ENCODE measurements around the gene EPB41L3.
"Not testable (repeated sequence)": the region's sequence is repeated elsewhere in the genome, so short reads cannot be mapped to it uniquely, and the experiment has no call there.

The EPB41L3 gene

GRCh38 chr18:5530629-5531178, 13.1 kb downstream of the EPB41L3 start:
- DNase-seq = no peak

- no peak for DNase-seq
Measured at GRCh38 chr18:5529471-5529870, 14.3 kb downstream of the EPB41L3 start.

GRCh38 chr18:5527603-5528002, 16.2 kb downstream of the EPB41L3 start:
- DNase-seq = no peak

GRCh38 chr18:5524660-5525059, 19.1 kb downstream of the EPB41L3 start:
- no peak for DNase-seq

GRCh38 chr18:5521000-5521399, 22.8 kb downstream of the EPB41L3 start:
- DNase-seq = no peak

GRCh38 chr18:5520464-5520863, 23.3 kb downstream of the EPB41L3 start:
- no peak for DNase-seq

GRCh38 chr18:5519448-5520298, 24.1 kb downstream of the EPB41L3 start:
- DNase-seq = no peak

- no peak for DNase-seq
Measured at GRCh38 chr18:5518899-5519371, 24.9 kb downstream of the EPB41L3 start.

GRCh38 chr18:5518179-5518770, 25.5 kb downstream of the EPB41L3 start:
- no peak for DNase-seq

- no peak for DNase-seq
Measured at GRCh38 chr18:5516841-5517240, 27.0 kb downstream of the EPB41L3 start.

- DNase-seq = no peak
Measured at GRCh38 chr18:5515011-5515784, 28.6 kb downstream of the EPB41L3 start.

- no peak for DNase-seq
Measured at GRCh38 chr18:5513947-5514346, 29.9 kb downstream of the EPB41L3 start.

- no peak for DNase-seq
Measured at GRCh38 chr18:5512176-5512575, 31.6 kb downstream of the EPB41L3 start.

- DNase-seq = not testable (repeated sequence)
Measured at GRCh38 chr18:5511541-5511940, 32.3 kb downstream of the EPB41L3 start.

GRCh38 chr18:5510135-5510846, 33.5 kb downstream of the EPB41L3 start:
- no peak for DNase-seq

GRCh38 chr18:5508821-5509220, 35.0 kb downstream of the EPB41L3 start:
- DNase-seq = no peak

- DNase-seq = no peak
Measured at GRCh38 chr18:5507756-5508155, 36.0 kb downstream of the EPB41L3 start.

- no peak for DNase-seq
Measured at GRCh38 chr18:5506174-5506573, 37.6 kb downstream of the EPB41L3 start.

- no peak for DNase-seq
Measured at GRCh38 chr18:5503740-5504139, 40.1 kb downstream of the EPB41L3 start.

GRCh38 chr18:5500158-5500939, 43.4 kb downstream of the EPB41L3 start:
- no peak for DNase-seq

GRCh38 chr18:5498452-5498851, 45.3 kb downstream of the EPB41L3 start:
- DNase-seq = no peak

- DNase-seq = no peak
Measured at GRCh38 chr18:5496305-5496704, 47.5 kb downstream of the EPB41L3 start.

Data from activated naive CD4-positive, alpha-beta T cell treated with Interleukin-2 at 50 U/mL for 16 hours (primary cell).